GM18520 (cell line): ENCODE results near the gene CD2BP2.

Experiments
- ATAC-seq: cut with Tn5 transposase; IDR thresholded peaks from one replicate; pipeline ENCODE4 v1.9.1; 2021; ENCODE audit not compliant: unreplicated experiment

The CD2BP2 gene

DNA sequence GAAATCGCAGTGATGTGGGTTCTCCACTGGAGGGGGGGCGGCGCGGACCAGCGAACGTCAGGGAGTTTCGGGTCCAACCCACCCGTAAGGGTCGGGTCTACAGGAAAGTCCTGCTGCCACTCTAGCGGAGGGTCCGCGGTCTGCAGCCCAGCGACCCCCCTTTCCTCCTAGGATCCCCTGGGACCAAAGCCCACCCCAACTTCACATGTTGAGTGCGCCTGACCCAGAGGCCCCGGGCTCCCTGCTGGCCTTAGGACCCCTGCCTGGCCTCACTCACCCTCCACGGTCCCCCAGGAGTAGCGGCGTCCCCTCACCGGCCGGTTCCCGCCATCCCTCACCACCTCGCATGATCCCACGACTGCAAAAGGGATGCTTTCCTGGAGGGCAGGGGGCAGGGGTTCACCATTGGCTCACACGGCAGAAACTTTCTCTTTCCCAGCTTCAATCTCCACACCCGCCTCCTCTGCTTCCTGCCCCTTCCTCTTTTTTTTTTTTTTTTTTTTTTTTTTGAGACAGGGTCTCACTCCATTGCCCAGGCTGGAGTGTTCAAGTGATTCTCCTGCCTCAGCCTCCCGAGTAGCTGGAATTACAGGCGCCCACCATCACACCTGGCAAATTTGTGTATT lies 24.2 kb upstream of the CD2BP2 start:
- ATAC-seq = no peak

DNA sequence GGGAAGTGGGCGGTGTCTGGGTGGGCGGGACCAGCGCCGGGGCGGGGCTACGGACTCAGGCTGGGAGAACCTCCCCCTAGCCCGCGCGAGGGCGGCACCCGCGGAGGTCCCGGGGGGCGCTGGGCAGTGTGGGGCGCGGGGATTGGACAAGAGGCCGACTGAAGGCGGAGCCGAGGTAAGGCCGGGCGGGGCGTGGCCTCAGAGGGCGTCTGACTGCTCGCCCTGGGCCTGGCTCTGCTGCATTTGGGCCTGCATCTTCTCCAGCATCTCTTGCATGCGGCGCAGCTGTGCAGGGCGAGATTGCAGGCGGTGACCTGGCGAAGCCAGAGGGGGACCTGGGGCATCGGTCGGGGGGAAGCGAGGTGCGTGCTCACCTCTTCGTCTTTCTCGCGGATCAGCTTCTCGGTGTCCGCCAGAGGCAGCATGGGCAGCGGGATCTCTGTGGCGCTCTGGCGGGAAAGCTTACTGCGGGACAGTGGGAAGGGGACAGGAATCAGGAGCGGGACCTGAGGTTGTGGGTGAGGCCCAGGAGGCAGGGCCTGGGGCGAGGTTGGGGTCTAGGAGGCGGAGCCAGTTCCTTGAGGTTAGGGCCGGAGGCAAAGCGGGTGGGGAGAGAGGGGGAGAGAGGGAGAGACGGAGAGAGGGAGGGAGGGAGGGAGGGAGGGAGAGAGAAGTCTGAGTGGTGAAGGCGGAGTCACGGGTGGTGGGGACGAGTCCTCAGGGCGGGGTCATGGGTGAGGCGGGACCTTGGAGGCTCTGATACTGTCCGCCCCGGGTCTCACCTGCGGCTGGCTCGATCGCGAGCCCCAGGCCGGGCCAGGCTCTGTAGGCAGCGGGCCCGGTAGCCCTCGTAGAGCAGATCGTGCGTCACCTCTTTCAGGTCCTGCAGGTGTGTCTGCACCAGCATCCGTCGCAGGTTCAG lies 23.4 kb upstream of the CD2BP2 start:
- ATAC-seq = peak; percentile 83

DNA sequence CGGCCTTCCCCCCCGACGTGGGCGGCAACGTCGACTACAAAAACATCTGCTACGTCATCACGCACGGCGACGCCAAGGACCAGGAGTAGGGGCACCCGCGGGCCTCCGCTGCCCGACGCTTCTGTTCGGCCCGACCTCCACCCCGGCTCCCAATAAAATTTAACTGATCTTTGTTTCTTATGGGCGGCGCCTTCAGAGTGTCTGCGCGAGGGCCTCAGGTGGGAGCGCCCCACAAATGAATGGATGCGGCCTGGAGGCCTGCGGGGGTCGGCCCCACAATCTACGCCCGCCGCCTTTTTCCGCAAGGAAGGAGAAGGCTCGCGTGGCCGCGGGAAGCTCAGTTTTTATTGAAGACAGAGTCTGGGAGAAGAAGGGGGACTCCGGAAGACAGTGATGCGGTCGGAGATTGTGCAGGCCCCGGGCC lies 22.7 kb upstream of the CD2BP2 start:
- ATAC-seq = peak; percentile 4

DNA sequence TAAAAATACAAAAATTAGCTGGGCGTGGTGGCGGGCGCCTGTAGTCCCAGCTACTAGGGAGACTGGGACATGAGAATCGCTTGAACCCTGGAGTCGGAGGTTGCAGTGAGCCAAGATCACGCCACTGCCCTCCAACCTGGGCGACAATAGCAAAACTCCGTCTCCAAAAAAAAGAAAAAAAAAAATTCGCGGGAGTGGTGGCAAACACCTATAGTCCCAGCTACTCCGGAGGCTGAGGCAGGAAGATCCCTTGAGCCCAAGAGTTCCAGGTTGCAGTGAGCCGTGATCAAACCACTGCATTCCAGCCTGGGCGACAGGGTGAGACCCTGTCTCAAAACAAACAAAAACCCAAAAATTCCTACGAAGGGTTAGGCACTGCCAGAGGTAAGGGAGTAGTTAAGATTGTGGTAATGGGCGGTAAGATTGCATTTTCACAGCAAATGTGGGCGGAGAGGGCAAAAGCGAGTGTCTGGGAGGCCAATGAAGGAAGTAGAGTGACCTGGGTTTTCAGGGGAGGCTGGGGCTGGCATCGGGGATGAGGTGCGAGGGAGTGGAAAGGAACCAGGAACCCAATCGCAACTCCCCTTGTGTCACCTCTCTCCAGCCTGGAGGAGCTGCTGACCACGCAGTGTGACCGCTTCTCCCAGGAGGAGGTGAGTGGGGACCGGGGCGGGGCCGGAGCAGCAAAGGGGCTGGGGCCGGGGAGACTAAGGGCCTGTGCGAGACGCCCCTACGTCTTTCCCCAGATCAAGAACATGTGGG lies 22.1 kb upstream of the CD2BP2 start:
- no peak for ATAC-seq

DNA sequence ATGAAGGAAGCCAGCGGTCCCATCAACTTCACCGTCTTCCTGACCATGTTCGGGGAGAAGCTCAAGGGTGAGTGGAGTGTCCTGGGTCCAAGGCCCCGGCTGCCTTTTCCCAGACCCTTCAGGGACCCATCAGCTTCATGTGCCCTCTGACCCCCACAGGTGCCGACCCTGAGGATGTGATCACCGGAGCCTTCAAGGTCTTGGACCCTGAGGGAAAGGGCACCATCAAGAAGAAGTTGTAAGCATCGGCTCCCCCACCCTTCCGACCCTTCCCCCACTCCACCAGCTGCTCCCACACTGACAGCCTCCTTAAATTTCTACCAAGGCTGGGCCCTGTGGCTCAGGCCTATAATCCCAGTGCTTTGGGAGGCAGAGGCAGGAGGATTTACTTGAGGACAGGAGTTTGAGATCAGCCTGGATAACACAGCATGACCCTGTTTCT lies 21.4 kb upstream of the CD2BP2 start:
- ATAC-seq = no peak

DNA sequence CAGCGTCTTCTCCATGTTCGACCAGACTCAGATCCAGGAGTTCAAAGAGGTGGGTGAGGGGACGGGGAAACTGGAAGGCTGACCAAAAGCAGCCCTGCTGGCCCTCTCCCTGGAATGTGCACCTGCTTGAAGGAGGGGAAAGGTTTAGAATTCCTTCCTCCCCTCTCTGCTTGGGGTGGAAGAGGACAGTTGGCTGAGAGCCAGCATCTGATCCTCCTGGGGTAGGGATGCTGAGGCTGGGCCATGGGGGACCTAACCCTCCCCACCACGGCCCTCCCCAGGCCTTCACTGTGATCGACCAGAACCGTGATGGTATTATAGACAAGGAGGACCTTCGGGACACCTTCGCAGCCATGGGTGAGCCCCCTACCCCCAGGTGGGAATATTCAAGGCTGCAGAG lies 20.8 kb upstream of the CD2BP2 start:
- ATAC-seq = no peak

DNA sequence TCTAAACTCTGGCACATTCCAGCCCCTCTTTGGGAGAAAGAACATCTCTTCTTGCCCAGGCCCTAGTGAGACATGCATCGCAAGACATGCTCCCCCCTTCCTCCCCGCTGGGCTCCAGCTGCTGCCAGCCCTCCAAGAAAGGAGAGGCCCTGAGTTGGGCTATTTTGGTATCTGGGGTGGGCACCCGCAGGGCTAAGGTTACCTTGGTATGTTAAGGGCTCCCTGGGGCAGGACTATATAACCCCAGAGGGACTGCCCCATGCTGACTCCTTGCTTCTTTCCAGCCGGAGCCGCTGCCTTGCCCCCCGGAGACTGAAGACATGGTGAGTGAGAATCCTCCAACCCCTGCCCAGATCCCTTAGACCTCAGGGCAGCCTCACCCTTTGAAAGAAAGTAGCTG lies 19.4 kb upstream of the CD2BP2 start, which contains the start of gene MYL11:
Gene MYL11, plus strand, starts transcription at position 265 of the 400 bp plus-strand sequence. Its CDS starts 56 bp downstream, at position 321.
- ATAC-seq = no peak

DNA sequence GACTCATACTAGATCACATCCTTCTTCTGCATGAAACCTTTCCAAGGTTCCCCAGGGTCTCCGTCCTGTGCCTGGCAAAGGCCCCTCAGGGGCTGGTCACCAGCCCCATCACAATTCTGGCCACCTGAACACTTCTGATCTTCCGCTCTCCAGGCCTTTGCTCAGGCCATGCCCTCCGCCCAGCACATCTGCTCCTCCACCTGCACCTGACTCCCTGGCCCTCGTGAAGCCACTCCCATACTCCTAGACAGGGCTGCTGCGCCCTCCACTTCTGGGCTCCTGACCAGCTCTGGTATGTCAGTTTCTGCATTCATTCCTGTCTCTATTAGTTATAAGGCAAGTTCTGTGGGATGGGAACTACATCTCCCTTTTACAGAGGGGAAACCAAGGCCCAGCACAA lies 17.6 kb upstream of the CD2BP2 start:
- no peak for ATAC-seq

DNA sequence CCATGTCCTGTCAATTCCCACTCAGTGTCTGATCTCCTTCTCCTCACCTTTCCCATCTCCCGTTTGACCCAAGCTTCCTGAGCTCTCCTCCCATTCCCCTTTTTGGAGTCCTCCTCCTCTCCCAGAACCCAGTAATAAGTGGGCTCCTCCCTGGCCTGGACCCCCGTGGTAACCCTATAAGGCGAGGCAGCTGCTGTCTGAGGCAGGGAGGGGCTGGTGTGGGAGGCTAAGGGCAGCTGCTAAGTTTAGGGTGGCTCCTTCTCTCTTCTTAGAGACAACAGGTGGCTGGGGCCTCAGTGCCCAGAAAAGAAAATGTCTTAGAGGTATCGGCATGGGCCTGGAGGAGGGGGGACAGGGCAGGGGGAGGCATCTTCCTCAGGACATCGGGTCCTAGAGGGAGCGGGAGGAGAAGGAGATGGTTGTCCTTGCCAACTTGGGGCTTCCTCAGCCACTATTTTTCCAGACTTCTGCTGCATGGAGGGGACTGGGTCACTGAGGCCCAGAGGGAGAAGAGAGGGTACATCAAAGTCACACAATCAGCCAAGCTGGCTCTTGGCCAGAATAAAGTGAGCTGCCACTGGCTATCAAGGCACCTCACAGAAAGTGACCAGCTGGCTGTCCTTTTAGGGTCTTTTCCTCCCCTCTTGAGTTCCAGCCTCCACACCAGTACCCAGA lies 17.1 kb upstream of the CD2BP2 start:
- no peak for ATAC-seq

DNA sequence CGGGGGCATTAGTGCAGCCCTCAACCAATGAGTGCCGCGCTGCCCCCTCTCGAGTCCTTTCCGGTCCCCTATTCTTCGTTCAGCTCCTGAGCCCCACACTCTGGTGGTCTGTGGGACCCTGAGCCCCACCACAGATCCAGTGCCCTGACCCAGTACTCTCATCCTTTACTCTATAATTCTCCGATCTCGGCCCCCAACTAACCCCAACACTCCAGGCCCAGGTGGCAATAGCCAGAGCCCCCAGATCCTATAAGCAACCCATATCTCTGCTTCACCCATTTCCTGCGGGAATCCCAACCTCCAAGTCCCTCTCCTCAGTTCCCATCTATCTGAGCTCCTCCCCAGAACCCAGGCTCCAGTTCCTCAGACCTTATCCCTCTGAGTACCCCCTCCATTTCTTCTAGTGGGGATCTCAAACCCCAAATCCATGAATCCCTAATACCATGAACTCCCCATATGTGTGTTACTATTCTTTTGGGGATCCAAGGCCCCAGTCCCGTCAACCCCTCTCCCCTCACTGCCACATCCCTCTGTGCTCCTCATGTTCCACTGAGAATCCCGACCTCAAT lies 16.2 kb upstream of the CD2BP2 start:
- ATAC-seq = no peak

DNA sequence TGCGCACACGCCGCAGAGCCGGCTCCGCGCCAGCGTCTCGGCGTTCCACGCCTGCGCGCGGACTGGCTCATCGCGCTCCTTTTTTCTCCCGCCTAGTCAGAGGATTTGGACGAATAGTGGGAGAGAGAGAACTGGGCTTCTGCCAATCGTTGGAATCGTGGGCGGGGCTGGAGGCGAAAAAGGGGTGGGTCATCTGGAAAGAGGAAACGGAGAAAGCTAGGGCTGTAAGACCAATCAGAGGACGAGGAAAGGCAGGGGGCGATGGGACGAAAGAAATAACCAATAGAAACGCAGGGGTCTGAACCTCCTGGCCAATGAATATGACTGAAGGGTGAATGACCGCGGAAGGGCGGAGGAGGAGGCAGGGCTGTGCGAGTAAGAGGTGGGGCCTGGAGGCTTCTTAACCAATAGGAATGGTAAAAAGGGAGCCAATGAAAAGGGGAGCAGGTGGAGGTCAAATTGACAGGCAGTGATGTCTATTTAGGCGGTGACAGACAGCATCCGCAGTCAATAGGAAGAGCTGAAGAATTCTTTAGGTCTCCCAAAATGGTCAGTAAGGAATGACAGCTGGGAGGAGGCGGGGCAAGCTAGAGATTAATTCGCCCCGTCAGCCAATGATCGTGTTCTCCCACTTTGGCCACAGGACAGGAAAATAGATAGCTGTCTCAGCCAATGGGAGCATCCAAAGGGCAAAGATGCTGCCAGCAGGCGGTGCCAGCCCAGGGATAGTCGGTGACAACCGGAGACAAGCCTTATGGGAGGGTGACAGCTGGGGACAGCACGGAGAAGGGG lies 15.5 kb upstream of the CD2BP2 start, which contains the start of gene TBC1D10B:
Gene TBC1D10B, minus strand, starts transcription at position 39 of the 792 bp plus-strand sequence. CDS start 311 bp downstream, outside the sequence.
- peak; percentile 70 for ATAC-seq

DNA sequence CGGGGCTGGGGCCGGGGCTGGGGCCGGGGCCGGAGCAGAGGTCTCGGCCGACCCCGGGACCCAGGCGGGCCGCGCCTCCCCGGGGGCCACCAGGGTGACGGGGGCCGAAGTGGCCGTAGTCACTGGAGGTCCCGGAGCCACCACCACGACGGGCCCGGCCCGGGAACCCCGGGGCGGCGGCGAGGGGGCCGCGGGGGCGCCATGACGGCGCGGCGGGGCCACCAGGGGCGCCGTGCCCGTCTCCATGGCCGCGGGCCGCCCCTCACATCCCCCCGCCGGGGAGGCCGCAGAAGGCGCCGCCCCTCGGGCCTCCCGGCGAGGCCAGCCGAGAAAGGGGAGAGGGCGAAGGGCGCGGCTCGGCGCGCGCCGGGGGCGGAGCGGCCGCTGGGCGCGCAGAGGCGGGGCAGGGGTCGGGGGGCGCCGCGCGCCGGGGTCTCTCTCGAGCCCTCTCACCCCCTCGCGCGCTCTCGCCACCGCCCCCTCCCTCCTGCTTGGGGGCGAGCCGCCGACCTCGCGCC lies 14.9 kb upstream of the CD2BP2 start:
- peak; percentile 6 for ATAC-seq

DNA sequence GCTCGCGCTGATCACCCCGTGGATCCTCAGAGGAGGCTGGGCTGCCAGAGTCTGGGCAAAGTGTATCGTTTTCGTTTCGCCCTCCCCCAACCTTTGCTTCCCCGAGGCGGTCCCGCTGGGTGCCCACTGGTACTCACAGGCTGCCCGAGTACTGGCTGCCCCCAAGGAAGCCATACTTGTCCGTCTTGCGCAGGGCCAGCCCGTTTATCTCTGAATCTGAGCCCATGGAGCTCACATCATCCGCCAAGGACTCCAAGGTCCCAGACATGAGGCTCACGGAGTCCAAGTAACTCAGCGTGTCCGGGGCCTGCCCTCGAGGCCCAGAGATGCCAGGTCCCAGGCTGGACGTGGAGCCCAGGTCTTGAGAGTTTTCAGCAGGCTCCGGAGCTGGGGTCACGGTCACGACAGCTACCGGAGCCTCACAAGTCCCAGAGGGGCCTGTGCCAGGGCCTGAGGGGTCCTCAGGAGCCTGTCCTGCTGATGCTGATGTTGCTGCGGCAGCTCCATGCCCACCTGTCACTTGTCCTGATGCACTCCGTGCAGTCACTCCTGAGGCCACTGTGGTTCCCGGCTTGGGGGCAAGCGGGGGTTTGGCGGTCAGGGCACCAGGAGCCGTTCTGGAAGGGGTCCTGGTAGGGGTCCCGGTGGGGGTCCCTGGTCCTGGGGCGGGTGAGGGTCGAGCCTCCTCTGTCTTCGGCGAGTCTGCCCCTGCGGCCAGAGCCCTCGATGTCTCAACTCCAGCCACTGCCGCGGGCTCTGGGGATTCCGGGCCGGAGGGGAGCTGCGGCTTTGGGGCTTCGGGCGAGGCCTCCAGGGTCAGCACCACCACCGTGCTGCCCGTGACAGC lies 14.2 kb upstream of the CD2BP2 start:
- ATAC-seq = no peak

DNA sequence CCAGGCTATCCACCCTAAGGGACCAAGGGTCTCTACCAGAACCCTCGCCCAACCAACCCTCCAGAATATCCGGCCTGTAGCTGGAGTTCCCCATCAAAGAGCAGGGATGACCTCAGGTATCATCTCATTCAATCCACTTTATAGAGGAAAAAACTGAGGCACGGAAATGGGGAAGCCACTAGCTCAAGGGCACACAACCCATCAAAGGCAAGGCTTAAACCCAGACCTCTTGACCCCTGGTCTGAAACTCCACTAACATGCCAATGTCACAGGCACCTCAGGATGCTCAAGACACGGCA lies 13.6 kb upstream of the CD2BP2 start:
- ATAC-seq = no peak

DNA sequence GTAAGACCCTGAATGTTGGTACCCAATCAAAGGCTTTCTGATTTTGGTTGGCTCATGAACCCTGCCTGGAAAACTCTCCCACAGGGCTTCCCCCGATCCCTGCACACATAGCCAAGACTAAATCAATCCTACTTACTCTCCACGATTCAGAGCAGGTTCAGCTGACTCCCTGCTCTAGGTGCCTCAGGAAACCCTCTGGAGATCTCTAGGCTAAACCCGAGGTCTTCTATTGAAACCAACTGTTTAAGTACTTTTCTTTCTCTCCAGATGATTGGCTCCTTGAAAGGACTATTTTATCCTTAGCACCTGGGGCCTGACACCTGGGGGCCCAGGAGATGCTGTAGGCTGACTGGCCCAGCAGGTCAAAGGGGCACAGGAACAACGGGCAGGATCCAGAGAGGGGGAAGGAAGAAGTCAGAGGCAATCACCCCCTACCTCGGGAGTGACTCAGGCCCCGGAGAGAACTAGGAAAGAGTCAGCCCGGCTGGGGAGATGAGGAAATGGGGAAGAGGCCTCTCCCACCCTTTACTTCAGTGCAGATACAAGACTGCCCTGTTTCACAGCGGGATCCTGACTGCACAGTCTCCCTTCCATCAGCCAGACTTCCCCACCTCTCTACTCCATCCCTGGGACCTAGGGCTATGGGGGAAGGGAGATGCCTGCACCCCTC lies 13.1 kb upstream of the CD2BP2 start:
- no peak for ATAC-seq

DNA sequence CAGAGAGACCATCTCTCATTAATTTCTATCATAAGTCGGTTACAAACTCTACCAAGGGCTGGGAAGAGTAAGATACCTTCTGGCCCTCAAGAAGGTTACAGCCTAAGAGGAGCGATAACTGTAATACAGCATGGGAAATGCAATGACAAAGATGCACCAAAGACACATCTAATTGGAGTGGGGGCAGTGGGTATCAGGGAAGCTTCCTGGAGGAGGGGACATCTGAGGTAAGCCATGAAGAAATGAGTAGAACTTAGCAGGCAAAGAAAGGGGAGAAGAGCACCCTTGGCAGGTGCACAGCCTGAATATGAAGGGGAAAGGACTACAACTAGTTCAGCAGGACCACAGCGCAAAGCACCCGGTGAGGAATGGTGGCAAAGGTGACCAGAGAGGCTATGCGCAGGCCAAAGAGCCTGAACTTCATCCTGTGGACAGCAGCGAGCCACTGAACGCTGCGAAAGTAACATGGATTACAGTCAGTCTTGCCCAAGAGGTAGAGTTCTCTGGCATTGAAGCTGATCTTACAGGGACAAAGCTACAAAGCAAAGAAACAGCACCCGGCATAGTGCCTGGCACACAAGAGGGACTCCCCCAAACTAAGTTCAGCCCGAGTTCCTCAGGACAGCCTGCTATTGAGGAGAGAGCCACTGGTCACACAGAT lies 12.4 kb upstream of the CD2BP2 start:
- no peak for ATAC-seq

DNA sequence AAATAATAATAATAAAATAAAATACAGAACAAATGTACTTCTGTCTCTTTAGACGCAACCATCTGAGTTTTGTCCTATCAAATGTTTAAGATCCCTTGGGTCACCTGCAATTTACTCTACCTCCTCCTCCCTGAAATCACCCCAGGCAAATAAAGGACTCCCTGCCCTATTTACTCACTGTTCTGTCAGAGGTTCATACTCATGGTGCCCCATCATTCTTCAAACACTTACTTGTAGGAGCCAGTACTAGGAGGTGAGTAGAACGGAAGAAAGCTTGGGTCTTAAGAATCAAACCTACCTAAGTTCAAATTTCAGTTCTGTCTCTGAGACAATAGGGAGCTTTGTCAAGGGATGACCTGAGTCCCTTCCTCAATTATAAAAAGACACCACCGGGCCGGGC lies 11.4 kb upstream of the CD2BP2 start:
- ATAC-seq = no peak

DNA sequence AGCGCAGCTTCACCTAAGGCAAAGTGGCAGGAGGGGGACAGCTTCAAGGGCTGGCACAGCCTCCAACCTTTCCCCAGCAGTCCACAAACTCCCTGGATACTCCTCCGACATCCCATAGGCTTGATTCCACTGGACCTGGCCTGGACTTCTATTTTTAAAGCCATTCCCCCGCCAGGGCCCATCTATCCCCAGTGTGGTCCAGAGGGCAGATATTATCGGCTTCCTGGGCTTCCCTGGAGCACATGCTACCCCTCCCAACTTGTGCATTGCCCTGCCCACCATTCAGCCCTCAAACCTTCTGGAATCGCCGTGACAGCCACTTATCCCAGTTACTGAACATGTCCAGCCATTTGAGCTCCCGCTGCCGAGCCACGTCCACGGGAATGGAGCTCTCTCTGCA lies 10.1 kb upstream of the CD2BP2 start:
- no peak for ATAC-seq
